ENCODE data around the gene DTD2. TPM values are rescaled to one million over a fixed set of nuclear protein-coding genes. Genes with fewer than 3 reads are reported as not detected.

The DTD2 gene
- total and polyA plus RNA-seq, 9 of the 15 experiments (the other 6 are each of a cell fraction or from before 2014, with no cell fraction given), result 3.8 to 24.1 (median 15.2) TPM

GRCh38 chr14:31420319-31421111, 36.8 kb downstream of the DTD2 start, which contains the start of gene HEATR5A (continued):
- TF ChIP-seq ZNF518B (CRISPR knock-in tag; IDR thresholded peaks at IDR 0.05) (no peak), ZBTB33 (CRISPR knock-in tag; IDR thresholded peaks at IDR 0.05) (peak; percentile 58; the same call in 1 of the 2 replicates), FUS (optimal IDR thresholded peaks at IDR 0.05; ENCODE audit: low read depth, low read length) (no peak), NEUROD1 (IDR thresholded peaks at IDR 0.05; ENCODE audit: borderline replicate concordance, low read depth, low read length, partially characterized antibody) (peak; percentile 89), ZNF197 (CRISPR knock-in tag; IDR thresholded peaks at IDR 0.05; ENCODE audit: low read depth) (no peak), MEF2A (IDR thresholded peaks at IDR 0.05; ENCODE audit: control insufficient read depth, low read depth, low read length) (0 out of 2 replicates have a peak, but pooled peaks have one; percentile 58), FOXK2 (conservative IDR thresholded peaks at IDR 0.05 in 1 of 2, IDR thresholded peaks at IDR 0.05 in 1 of 2; ENCODE audit: low read depth in 2 of 2) (peak in 1 of 2 experiments; percentile 40; a peak in 1 of 4 replicates), ZNF445 (CRISPR knock-in tag; IDR thresholded peaks at IDR 0.05; ENCODE audit: low read depth) (no peak), CEBPZ (IDR thresholded peaks at IDR 0.05; ENCODE audit: borderline replicate concordance, low read depth, low read length) (no peak), ZBTB43 (CRISPR knock-in tag; IDR thresholded peaks at IDR 0.05) (no peak), SMAD4 (CRISPR knock-in tag; conservative IDR thresholded peaks at IDR 0.05) (peak; percentile 51; the same call in 1 of the 2 replicates), CSDE1 (IDR thresholded peaks at IDR 0.05) (0 out of 4 replicates have a peak, but pooled peaks of 1 of the 2 experiments have one; percentile 49), NR2F6 (CRISPR knock-in tag; IDR thresholded peaks at IDR 0.05) (no peak), MCM5 (IDR thresholded peaks at IDR 0.05; ENCODE audit: low read depth) (no peak), RCOR1 (IDR thresholded peaks at IDR 0.05; ENCODE audit: borderline replicate concordance in 1 of 2, low read depth in 2 of 2, low read length in 2 of 2) (peak in 1 of 2 experiments; percentile 54; a peak in 2 of 4 replicates), MBD2 (IDR thresholded peaks at IDR 0.05; ENCODE audit: borderline replicate concordance, low read depth) (0 out of 2 replicates have a peak, but pooled peaks have one; percentile 44)
